Ovary (tissue), 3 donors: ENCODE data around the gene C1QTNF1.

ENCODE experiments used
- EP300 ChIP-seq: sonication (generic); formaldehyde crosslinking; IDR thresholded peaks from one replicate; pipeline ENCODE4 v1.6.1; 2017; ENCODE audit warnings: antibody characterized with exemption
- TF ChIP-seq, protein P1 (sequence below), 3 donors: fragments of 450-650 bp in 2 of 3; fragments of 200-600 bp in 1 of 3; IDR thresholded peaks; one replicate each; pipeline versions ENCODE4 v1.5.1 to v1.8.0; 2016 to 2022; ENCODE audit warnings: antibody characterized with exemption in 3 of 3, mild to moderate bottlenecking in 1 of 3
- donor health status: DM: no; HTN: no; CAD: no.

DNA sequence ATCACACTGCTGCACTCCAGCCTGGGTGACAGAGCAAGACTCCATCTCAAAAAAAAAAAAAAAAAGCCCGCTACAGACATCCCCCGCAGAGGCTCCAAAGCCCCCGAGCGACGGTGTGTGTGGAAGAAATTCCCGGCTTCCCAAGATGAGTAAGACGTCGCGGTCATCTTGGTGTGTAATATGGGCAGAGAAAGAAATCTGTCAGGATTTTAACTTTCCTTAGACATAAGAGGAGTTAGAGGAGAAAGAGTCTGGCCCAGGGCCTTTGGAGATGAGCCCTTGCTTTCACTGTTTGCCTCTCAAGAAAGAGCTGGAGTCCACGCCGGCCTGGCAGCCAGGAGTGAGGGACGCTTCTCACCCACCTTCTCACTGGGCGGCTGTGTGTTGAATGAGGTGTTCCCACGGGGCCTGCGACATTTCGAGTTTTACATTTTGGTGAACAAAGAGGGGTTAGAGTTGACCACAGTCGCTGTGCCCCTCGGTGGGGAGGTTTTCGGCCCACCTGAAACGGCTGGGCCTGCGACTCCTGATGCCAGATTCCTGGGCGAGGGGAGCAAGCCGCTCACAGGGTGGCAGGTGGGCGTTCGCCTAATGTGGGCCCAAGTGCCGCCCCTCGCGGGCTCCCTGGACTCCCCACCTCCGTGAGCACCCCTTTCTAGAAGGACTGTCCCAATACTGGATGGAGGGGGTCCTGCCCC is 17.9 kb downstream of the C1QTNF1 start:
- TF ChIP-seq, protein P1, sequence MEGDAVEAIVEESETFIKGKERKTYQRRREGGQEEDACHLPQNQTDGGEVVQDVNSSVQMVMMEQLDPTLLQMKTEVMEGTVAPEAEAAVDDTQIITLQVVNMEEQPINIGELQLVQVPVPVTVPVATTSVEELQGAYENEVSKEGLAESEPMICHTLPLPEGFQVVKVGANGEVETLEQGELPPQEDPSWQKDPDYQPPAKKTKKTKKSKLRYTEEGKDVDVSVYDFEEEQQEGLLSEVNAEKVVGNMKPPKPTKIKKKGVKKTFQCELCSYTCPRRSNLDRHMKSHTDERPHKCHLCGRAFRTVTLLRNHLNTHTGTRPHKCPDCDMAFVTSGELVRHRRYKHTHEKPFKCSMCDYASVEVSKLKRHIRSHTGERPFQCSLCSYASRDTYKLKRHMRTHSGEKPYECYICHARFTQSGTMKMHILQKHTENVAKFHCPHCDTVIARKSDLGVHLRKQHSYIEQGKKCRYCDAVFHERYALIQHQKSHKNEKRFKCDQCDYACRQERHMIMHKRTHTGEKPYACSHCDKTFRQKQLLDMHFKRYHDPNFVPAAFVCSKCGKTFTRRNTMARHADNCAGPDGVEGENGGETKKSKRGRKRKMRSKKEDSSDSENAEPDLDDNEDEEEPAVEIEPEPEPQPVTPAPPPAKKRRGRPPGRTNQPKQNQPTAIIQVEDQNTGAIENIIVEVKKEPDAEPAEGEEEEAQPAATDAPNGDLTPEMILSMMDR (IDR thresholded peaks at IDR 0.05), result no peak
- TF ChIP-seq EP300, result no peak
